Vagina (tissue), 2 donors: ENCODE results near the gene SCN4B.

Experiments
- POLR2A ChIP-seq, 2 donors: fragments of 450-650 bp; IDR thresholded peaks; one replicate each; pipeline ENCODE4 v1.6.1; 2017; ENCODE audit warnings: antibody characterized with exemption in 2 of 2, mild to moderate bottlenecking in 2 of 2, moderate library complexity in 2 of 2
- TF ChIP-seq, protein P1 (sequence below), 3 experiments: fragments of 450-650 bp in 2 of 3; fragments of 200-600 bp in 1 of 3; sonication (generic) in 1 of 3; IDR thresholded peaks; one replicate each; pipeline ENCODE4 v1.5.1; 2017 to 2019; ENCODE audit warnings: antibody characterized with exemption in 3 of 3, mild to moderate bottlenecking in 2 of 3, moderate library complexity in 2 of 3

DNA sequence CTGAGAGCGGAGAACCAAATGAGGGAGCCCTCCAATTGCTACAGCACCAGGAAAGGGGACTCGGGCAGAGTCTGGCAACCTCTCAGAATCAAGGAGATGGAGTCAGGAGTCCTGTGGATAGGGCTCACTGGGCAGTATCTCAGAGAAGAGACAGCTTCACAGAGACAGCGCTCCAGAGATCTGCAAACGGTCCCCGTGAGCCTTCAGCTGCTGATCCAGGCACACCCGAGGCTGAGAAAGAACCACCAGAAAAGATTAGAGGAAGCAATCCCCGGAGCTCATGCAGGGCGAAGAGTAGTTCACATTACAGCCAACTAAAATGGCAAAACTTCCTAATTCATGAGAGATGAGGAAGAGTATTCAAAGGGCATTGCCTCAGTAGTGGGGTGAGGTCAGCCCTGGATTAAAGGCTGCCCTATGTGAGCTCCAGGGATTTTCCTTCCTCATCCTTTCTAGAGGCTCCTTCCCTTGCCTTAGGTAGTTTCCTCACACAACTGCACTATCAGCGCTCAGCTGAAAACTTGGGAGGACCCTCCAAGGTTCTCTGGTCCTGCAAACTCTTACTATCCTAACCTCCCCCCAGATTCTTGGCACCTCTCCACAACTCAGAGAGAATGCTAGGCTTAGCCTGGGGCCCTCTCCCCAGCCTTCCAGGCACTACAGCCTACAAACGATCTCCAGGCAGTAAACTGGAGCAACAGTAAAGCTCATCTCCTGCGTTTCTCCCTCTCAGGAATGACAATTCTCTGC lies 23.7 kb downstream of the SCN4B start:
- TF ChIP-seq, protein P1, sequence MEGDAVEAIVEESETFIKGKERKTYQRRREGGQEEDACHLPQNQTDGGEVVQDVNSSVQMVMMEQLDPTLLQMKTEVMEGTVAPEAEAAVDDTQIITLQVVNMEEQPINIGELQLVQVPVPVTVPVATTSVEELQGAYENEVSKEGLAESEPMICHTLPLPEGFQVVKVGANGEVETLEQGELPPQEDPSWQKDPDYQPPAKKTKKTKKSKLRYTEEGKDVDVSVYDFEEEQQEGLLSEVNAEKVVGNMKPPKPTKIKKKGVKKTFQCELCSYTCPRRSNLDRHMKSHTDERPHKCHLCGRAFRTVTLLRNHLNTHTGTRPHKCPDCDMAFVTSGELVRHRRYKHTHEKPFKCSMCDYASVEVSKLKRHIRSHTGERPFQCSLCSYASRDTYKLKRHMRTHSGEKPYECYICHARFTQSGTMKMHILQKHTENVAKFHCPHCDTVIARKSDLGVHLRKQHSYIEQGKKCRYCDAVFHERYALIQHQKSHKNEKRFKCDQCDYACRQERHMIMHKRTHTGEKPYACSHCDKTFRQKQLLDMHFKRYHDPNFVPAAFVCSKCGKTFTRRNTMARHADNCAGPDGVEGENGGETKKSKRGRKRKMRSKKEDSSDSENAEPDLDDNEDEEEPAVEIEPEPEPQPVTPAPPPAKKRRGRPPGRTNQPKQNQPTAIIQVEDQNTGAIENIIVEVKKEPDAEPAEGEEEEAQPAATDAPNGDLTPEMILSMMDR (IDR thresholded peaks at IDR 0.05) = no peak
- TF ChIP-seq POLR2A (IDR thresholded peaks at IDR 0.05) = no peak
